Measurements from ENCODE around the gene TMPRSS2.

Gene TMPRSS2

GRCh38 chr21:41545500-41546359, 37.8 kb upstream of the TMPRSS2 start:
- H3K36me3 ChIP-seq, result no peaks in the 10 kb centered on the region
- H3K4me1 ChIP-seq, result no peaks in the 10 kb centered on the region
- TF ChIP-seq CTCF (IDR thresholded peaks at IDR 0.05), result no peak
- H3K27me3 ChIP-seq, result peaks cover 0 to 35% of the 10 kb centered on the region in 2 donors
- H3K4me3 ChIP-seq, result no peak overlapping the region
- intact Hi-C loops (cut with DNase I; ENCODE audit: low total_unique reads), result no loop called here
- no peak overlapping the region for H3K27ac ChIP-seq
- no peak for DNase-seq
- no peaks in the 10 kb centered on the region for H3K9me3 ChIP-seq

- no peak overlapping the region for H3K27ac ChIP-seq
- TF ChIP-seq CTCF (IDR thresholded peaks at IDR 0.05), result no peak
- no peaks in the 10 kb centered on the region for H3K4me1 ChIP-seq
- H3K9me3 ChIP-seq, result no peaks in the 10 kb centered on the region
- no peak overlapping the region for H3K4me3 ChIP-seq
- intact Hi-C loops (cut with DNase I; ENCODE audit: low total_unique reads), result no loop called here
- DNase-seq, result no peak
- H3K27me3 ChIP-seq, result peaks cover 0 to 39% of the 10 kb centered on the region in 2 donors
- no peaks in the 10 kb centered on the region for H3K36me3 ChIP-seq
Observed at GRCh38 chr21:41542727-41543126, 34.8 kb upstream of the TMPRSS2 start.

GRCh38 chr21:41537356-41537755, 29.4 kb upstream of the TMPRSS2 start:
- intact Hi-C loops (cut with DNase I; ENCODE audit: low total_unique reads), result loop anchor here (5.0 kb wide), 1 partner anchor 1125 kb away; no protein-coding TSS in a partner anchor
- Histone ChIP-seq H3K27ac (no peak overlapping the region), H3K9me3 (no peaks in the 10 kb centered on the region), H3K36me3 (no peaks in the 10 kb centered on the region), H3K27me3 (peaks cover 0 to 50% of the 10 kb centered on the region in 2 donors), H3K4me3 (no peak overlapping the region), H3K4me1 (no peaks in the 10 kb centered on the region)
- no peak for DNase-seq
- no peak for TF ChIP-seq CTCF (IDR thresholded peaks at IDR 0.05)

GRCh38 chr21:41536827-41537103, 28.8 kb upstream of the TMPRSS2 start:
- intact Hi-C loops (cut with DNase I; ENCODE audit: low total_unique reads), result loop anchor here (5.0 kb wide), 1 partner anchor 1126 kb away; no protein-coding TSS in a partner anchor
- H3K4me1 ChIP-seq, result no peaks in the 10 kb centered on the region
- H3K9me3 ChIP-seq, result no peaks in the 10 kb centered on the region
- no peaks in the 10 kb centered on the region for H3K36me3 ChIP-seq
- H3K27ac ChIP-seq, result no peak overlapping the region
- DNase-seq, result no peak
- peaks cover 0 to 47% of the 10 kb centered on the region in 2 donors for H3K27me3 ChIP-seq
- TF ChIP-seq CTCF (IDR thresholded peaks at IDR 0.05), result no peak
- no peak overlapping the region for H3K4me3 ChIP-seq

- H3K9me3 ChIP-seq, result no peaks in the 10 kb centered on the region
- no peaks in the 10 kb centered on the region for H3K4me1 ChIP-seq
- H3K4me3 ChIP-seq, result no peak overlapping the region
- no peak for TF ChIP-seq CTCF (IDR thresholded peaks at IDR 0.05)
- no peak overlapping the region for H3K27ac ChIP-seq
- intact Hi-C loops (cut with DNase I; ENCODE audit: low total_unique reads), result loop anchor here (5.0 kb wide), 1 partner anchor 1126 kb away; no protein-coding TSS in a partner anchor
- no peaks in the 10 kb centered on the region for H3K36me3 ChIP-seq
- H3K27me3 ChIP-seq, result peaks cover 0 to 41% of the 10 kb centered on the region in 2 donors
- DNase-seq, result no peak
Observed at GRCh38 chr21:41536076-41536826, 28.3 kb upstream of the TMPRSS2 start.
